HFFc6 (cell line): Measurements from ENCODE around the gene HPCAL4. TPM values are rescaled to one million over a fixed set of nuclear protein-coding genes. Genes with fewer than 3 reads are reported as not detected.

Experiments
- DNase-seq: peaks from one replicate; pipeline ENCODE4 v3.0.0-alpha.2; 2018
- H3K27ac Mint-ChIP-seq: 2 replicates; pipeline ENCODE4 v1.8.0; 2020; ENCODE audit warnings: mild to moderate bottlenecking, mixed read lengths
- H3K27me3 Mint-ChIP-seq: 2 replicates; pipeline ENCODE4 v1.8.0; 2021; ENCODE audit warnings: mild to moderate bottlenecking, moderate library complexity, mixed read lengths; ENCODE audit not compliant: insufficient read depth
- H3K36me3 Mint-ChIP-seq: 2 replicates; pipeline ENCODE4 v1.8.0; 2021; ENCODE audit warnings: low read depth, mixed read lengths
- H3K4me1 Mint-ChIP-seq: 2 replicates; pipeline ENCODE4 v1.8.0; 2020; ENCODE audit warnings: low read depth, mixed read lengths
- H3K4me3 Mint-ChIP-seq: 2 replicates; pipeline ENCODE4 v1.8.0; 2020; ENCODE audit warnings: mild to moderate bottlenecking, moderate library complexity, mixed read lengths
- H3K9me3 Mint-ChIP-seq: 2 replicates; pipeline ENCODE4 v1.8.0; 2020; ENCODE audit warnings: mild to moderate bottlenecking, mixed read lengths
- CTCF ChIP-seq: fragments of 200-600 bp; sonication (generic); IDR thresholded peaks from 2 replicates; pipeline ENCODE4 v1.5.0; 2021; ENCODE audit warnings: antibody characterized with exemption, mild to moderate bottlenecking
- total RNA-seq, 6 experiments: library from RNA; stranded (reverse); fragmentation: NEBNext Ultra II Directional; extraction: Animal tissue kit (Norgen Biotek cat#: 25700); gene quantifications; 2 replicates in 1 of 6; 3 replicates in 5 of 6; pipeline ENCODE4 v1.2.3, GENCODE V29; 2021

The HPCAL4 gene
- total RNA-seq, 6 experiments from 2014 or later = not detected

- no peak for DNase-seq
- Mint-ChIP-seq H3K9me3 (no peaks in the 10 kb centered on the region), H3K27me3 (peaks cover 48% of the 10 kb centered on the region), H3K4me3 (no peak overlapping the region), H3K27ac (no peak overlapping the region), H3K4me1 (peaks cover 11% of the 10 kb centered on the region), H3K36me3 (no peaks in the 10 kb centered on the region)
- TF ChIP-seq CTCF = no peak
Measured at GRCh38 chr1:39701049-39701439, 9.8 kb upstream of the HPCAL4 start.

- H3K36me3 Mint-ChIP-seq = no peaks in the 10 kb centered on the region
- DNase-seq = no peak
- peaks cover 11% of the 10 kb centered on the region for H3K4me1 Mint-ChIP-seq
- no peaks in the 10 kb centered on the region for H3K9me3 Mint-ChIP-seq
- no peak overlapping the region for H3K27ac Mint-ChIP-seq
- TF ChIP-seq CTCF = no peak
- peaks cover 52% of the 10 kb centered on the region for H3K27me3 Mint-ChIP-seq
- H3K4me3 Mint-ChIP-seq = no peak overlapping the region
Measured at GRCh38 chr1:39700348-39700747, 9.1 kb upstream of the HPCAL4 start.

- Mint-ChIP-seq H3K4me3 (no peak overlapping the region), H3K36me3 (no peaks in the 10 kb centered on the region), H3K9me3 (no peaks in the 10 kb centered on the region), H3K4me1 (peaks cover 11% of the 10 kb centered on the region), H3K27me3 (peaks cover 56% of the 10 kb centered on the region), H3K27ac (no peak overlapping the region)
- peak; percentile 51 for TF ChIP-seq CTCF
- DNase-seq = no peak
Measured at GRCh38 chr1:39699419-39699818, 8.2 kb upstream of the HPCAL4 start.

GRCh38 chr1:39698568-39698967 is 7.3 kb upstream of the HPCAL4 start:
- DNase-seq = no peak
- H3K4me1 Mint-ChIP-seq = peaks cover 11% of the 10 kb centered on the region
- no peak for TF ChIP-seq CTCF
- no peak overlapping the region for H3K27ac Mint-ChIP-seq
- H3K36me3 Mint-ChIP-seq = no peaks in the 10 kb centered on the region
- H3K4me3 Mint-ChIP-seq = no peak overlapping the region
- no peaks in the 10 kb centered on the region for H3K9me3 Mint-ChIP-seq
- H3K27me3 Mint-ChIP-seq = peaks cover 62% of the 10 kb centered on the region

- no peaks in the 10 kb centered on the region for H3K9me3 Mint-ChIP-seq
- peaks cover 7% of the 10 kb centered on the region for H3K4me1 Mint-ChIP-seq
- peaks cover 66% of the 10 kb centered on the region for H3K27me3 Mint-ChIP-seq
- no peak for DNase-seq
- no peaks in the 10 kb centered on the region for H3K36me3 Mint-ChIP-seq
- H3K4me3 Mint-ChIP-seq = no peak overlapping the region
- no peak for TF ChIP-seq CTCF
- no peak overlapping the region for H3K27ac Mint-ChIP-seq
Measured at GRCh38 chr1:39696448-39696847, 5.2 kb upstream of the HPCAL4 start.

- no peaks in the 10 kb centered on the region for H3K36me3 Mint-ChIP-seq
- no peak overlapping the region for H3K27ac Mint-ChIP-seq
- no peaks in the 10 kb centered on the region for H3K4me1 Mint-ChIP-seq
- H3K27me3 Mint-ChIP-seq = peaks cover 63% of the 10 kb centered on the region
- no peak for TF ChIP-seq CTCF
- no peaks in the 10 kb centered on the region for H3K9me3 Mint-ChIP-seq
- DNase-seq = no peak
- no peak overlapping the region for H3K4me3 Mint-ChIP-seq
Measured at GRCh38 chr1:39695016-39695415, 3.8 kb upstream of the HPCAL4 start.
